Measurements from ENCODE around the gene FREM2.

DNA sequence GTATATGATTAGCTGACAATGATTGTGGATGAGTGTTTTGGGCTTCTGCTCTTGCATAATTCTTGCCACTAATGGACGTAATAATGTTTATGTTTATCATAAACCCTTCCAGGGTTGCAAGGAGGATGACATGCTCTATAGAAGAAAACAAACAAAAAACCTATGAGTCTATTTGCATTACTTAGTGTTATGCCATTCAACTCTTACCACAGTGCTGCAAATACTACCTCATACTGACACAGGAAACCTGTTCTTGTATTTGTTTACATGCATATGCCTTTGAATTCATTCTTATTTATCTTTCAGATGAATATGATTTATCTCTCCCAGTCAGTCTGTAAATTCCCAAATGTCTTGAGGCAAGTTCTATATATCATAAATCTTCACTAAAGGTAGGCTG, 39.6 kb upstream of the FREM2 start:
- TF ChIP-seq, protein P1, sequence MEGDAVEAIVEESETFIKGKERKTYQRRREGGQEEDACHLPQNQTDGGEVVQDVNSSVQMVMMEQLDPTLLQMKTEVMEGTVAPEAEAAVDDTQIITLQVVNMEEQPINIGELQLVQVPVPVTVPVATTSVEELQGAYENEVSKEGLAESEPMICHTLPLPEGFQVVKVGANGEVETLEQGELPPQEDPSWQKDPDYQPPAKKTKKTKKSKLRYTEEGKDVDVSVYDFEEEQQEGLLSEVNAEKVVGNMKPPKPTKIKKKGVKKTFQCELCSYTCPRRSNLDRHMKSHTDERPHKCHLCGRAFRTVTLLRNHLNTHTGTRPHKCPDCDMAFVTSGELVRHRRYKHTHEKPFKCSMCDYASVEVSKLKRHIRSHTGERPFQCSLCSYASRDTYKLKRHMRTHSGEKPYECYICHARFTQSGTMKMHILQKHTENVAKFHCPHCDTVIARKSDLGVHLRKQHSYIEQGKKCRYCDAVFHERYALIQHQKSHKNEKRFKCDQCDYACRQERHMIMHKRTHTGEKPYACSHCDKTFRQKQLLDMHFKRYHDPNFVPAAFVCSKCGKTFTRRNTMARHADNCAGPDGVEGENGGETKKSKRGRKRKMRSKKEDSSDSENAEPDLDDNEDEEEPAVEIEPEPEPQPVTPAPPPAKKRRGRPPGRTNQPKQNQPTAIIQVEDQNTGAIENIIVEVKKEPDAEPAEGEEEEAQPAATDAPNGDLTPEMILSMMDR (IDR thresholded peaks at IDR 0.05): no peak
- no peak for TF ChIP-seq POLR2A (IDR thresholded peaks at IDR 0.05)
